OCI-LY1 (cell line): ENCODE data around the gene ADAMTS14.

Experiments used
- H2AFZ ChIP-seq: fragments of 200-600 bp; sonication (generic), shearing (Covaris generic); 2 replicates; pipeline ENCODE4 v1.6.0; 2014; ENCODE audit warnings: antibody characterized with exemption, mild to moderate bottlenecking, low read length
- H3F3A ChIP-seq: fragments of 200-600 bp; sonication (generic), shearing (Covaris generic); 2 replicates; pipeline ENCODE4 v1.6.0; 2014; ENCODE audit warnings: mild to moderate bottlenecking, antibody characterized with exemption, low read length, moderate library complexity; ENCODE audit not compliant: insufficient read depth
- H3K27ac ChIP-seq: fragments of 200-600 bp; sonication (generic); 2 replicates; pipeline ENCODE4 v1.5.1; 2014; ENCODE audit warnings: low read length, mixed run types, mild to moderate bottlenecking, low read depth; ENCODE audit not compliant: poor library complexity, severe bottlenecking
- H3K27me3 ChIP-seq: fragments of 200-600 bp; sonication (generic); 2 replicates; pipeline ENCODE4 v1.6.0; 2014; ENCODE audit warnings: antibody characterized with exemption, mild to moderate bottlenecking, low read length, moderate library complexity; ENCODE audit not compliant: insufficient read depth
- H3K36me3 ChIP-seq: fragments of 200-600 bp; sonication (generic); 2 replicates; pipeline ENCODE4 v1.6.1; 2014; ENCODE audit warnings: mild to moderate bottlenecking, antibody characterized with exemption, low read length, moderate library complexity, mixed read lengths; ENCODE audit not compliant: insufficient read depth
- H3K4me1 ChIP-seq: fragments of 200-600 bp; sonication (generic); 2 replicates; pipeline ENCODE4 v1.5.1; 2014; ENCODE audit warnings: mild to moderate bottlenecking, low read length, moderate library complexity; ENCODE audit not compliant: insufficient read depth, severe bottlenecking
- H3K4me2 ChIP-seq: fragments of 200-600 bp; sonication (generic), shearing (Covaris generic); 2 replicates; pipeline ENCODE4 v1.6.1; 2014; ENCODE audit warnings: low read length
- H3K4me3 ChIP-seq: fragments of 200-600 bp; sonication (generic); 2 replicates; pipeline ENCODE4 v1.5.1; 2014; ENCODE audit warnings: low read length, low read depth, mild to moderate bottlenecking, mixed read lengths; ENCODE audit not compliant: poor library complexity, severe bottlenecking
- H3K79me2 ChIP-seq: fragments of 200-600 bp; shearing (Covaris generic); 2 replicates; pipeline ENCODE4 v1.6.1; 2016; ENCODE audit warnings: mixed run types, low read length, mixed read lengths; ENCODE audit not compliant: insufficient read depth
- H3K9ac ChIP-seq: fragments of 200-600 bp; sonication (generic), shearing (Covaris generic); 2 replicates; pipeline ENCODE4 v1.6.1; 2014; ENCODE audit warnings: mild to moderate bottlenecking, low read length, mixed read lengths
- H3K9me2 ChIP-seq: fragments of 200-600 bp; sonication (generic), shearing (Covaris generic); 2 replicates; pipeline ENCODE4 v1.6.1; 2014; ENCODE audit warnings: low read depth, mild to moderate bottlenecking, low read length, mixed read lengths
- H3K9me3 ChIP-seq: fragments of 200-600 bp; shearing (Covaris generic); 2 replicates; pipeline ENCODE4 v1.6.1; 2014; ENCODE audit warnings: low read length, mixed read lengths
- H4K20me1 ChIP-seq: fragments of 200-600 bp; sonication (generic), shearing (Covaris generic); 2 replicates; pipeline ENCODE4 v1.6.0; 2016; ENCODE audit warnings: mild to moderate bottlenecking, low read length; ENCODE audit not compliant: insufficient read depth
- CTCF ChIP-seq: fragments of 200-600 bp; sonication (generic), shearing (Covaris generic); IDR thresholded peaks from 2 replicates; pipeline ENCODE4 v1.5.1; 2017; ENCODE audit warnings: mild to moderate bottlenecking, antibody characterized with exemption, low read length, moderate library complexity, mixed read lengths
- EZH2 ChIP-seq: fragments of 200-600 bp; sonication (generic), shearing (Covaris generic); IDR thresholded peaks from 2 replicates; pipeline ENCODE4 v1.8.0; 2017; ENCODE audit warnings: borderline replicate concordance, mixed run types, mild to moderate bottlenecking, antibody characterized with exemption, low read length, moderate library complexity, mixed read lengths

Gene ADAMTS14

GRCh38 chr10:70735161-70735560 lies 62.9 kb downstream of the ADAMTS14 start:
- no peaks in the 10 kb centered on the region for H3F3A ChIP-seq
- no peak for TF ChIP-seq CTCF
- no peak for TF ChIP-seq EZH2
- H3K79me2 ChIP-seq: no peaks in the 10 kb centered on the region
- H2AFZ ChIP-seq: no peak overlapping the region
- H3K4me1 ChIP-seq: no peaks in the 10 kb centered on the region
- H3K36me3 ChIP-seq: no peaks in the 10 kb centered on the region
- H3K4me3 ChIP-seq: no peak overlapping the region
- no peak overlapping the region for H3K4me2 ChIP-seq
- H3K9me3 ChIP-seq: no peaks in the 10 kb centered on the region
- no peaks in the 10 kb centered on the region for H3K9me2 ChIP-seq
- no peak overlapping the region for H3K27ac ChIP-seq
- no peaks in the 10 kb centered on the region for H4K20me1 ChIP-seq
- H3K27me3 ChIP-seq: no peaks in the 10 kb centered on the region; the same call in 1 of the 2 replicates
- H3K9ac ChIP-seq: no peak overlapping the region

GRCh38 chr10:70736525-70736924 lies 64.2 kb downstream of the ADAMTS14 start:
- Histone ChIP-seq H3K27me3 (no peaks in the 10 kb centered on the region; the same call in 1 of the 2 replicates), H3K9me3 (no peaks in the 10 kb centered on the region), H2AFZ (no peak overlapping the region), H3K4me1 (no peaks in the 10 kb centered on the region), H3K79me2 (no peaks in the 10 kb centered on the region), H3F3A (no peaks in the 10 kb centered on the region), H3K9ac (no peak overlapping the region), H4K20me1 (no peaks in the 10 kb centered on the region), H3K9me2 (no peaks in the 10 kb centered on the region), H3K4me3 (no peak overlapping the region), H3K36me3 (no peaks in the 10 kb centered on the region), H3K4me2 (no peak overlapping the region), H3K27ac (no peak overlapping the region)
- TF ChIP-seq CTCF (no peak), EZH2 (no peak)

GRCh38 chr10:70737250-70737649 lies 64.9 kb downstream of the ADAMTS14 start:
- Histone ChIP-seq H3K27ac (no peak overlapping the region), H3F3A (no peaks in the 10 kb centered on the region), H3K9ac (no peak overlapping the region)

More at GRCh38 chr10:70737250-70737649, 64.9 kb downstream of the ADAMTS14 start:
- H3K4me1 ChIP-seq: no peaks in the 10 kb centered on the region
- no peaks in the 10 kb centered on the region for H3K79me2 ChIP-seq
- no peaks in the 10 kb centered on the region for H3K9me3 ChIP-seq
- no peak overlapping the region for H3K4me3 ChIP-seq
- H3K27me3 ChIP-seq: no peaks in the 10 kb centered on the region; the same call in 1 of the 2 replicates
- H4K20me1 ChIP-seq: no peaks in the 10 kb centered on the region
- H3K4me2 ChIP-seq: no peak overlapping the region
- H3K9me2 ChIP-seq: no peaks in the 10 kb centered on the region
- TF ChIP-seq CTCF: no peak
- TF ChIP-seq EZH2: no peak
- H3K36me3 ChIP-seq: no peaks in the 10 kb centered on the region
- H2AFZ ChIP-seq: no peak overlapping the region
